ENCODE measurements around the gene NPLOC4. TPM values are rescaled to one million over a fixed set of nuclear protein-coding genes. Genes with fewer than 3 reads are reported as not detected.
A peak's percentile ranks its signal among the peaks of the same experiment; 100 is the strongest.

The NPLOC4 gene
- total and polyA plus RNA-seq, 8 donors: 50.5 to 122 (median 56.5) TPM

DNA sequence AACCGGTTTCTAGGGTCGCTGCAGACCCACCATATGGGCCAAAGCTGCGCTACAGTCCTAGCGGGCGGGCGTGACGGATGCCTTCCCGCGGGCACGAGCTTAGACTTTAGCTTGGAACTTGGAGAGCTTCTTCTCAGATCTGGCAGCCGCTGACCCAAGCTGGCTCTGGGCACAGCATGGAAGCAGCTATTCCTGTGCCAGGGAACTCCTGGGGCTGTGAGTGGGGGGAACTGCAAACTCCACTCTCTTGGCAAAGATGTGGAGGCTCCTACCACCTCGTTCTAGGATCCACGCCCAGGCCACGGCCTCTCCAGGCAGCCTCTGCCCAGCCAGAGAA is 93.6 kb downstream of the NPLOC4 start:
- DNase-seq (peak in 1 of 4 donors; percentile 41), ATAC-seq (no peak)
- Histone ChIP-seq H3K4me3 (no peak overlapping the region), H3K9me3 (no peaks in the 10 kb centered on the region), H3K27me3 (peaks cover 0 to 5% of the 10 kb centered on the region in 2 donors), H3K27ac (no peak overlapping the region), H3K36me3 (peaks cover 0 to 96% of the 10 kb centered on the region in 2 donors), H3K4me1 (no peaks in the 10 kb centered on the region)
- intact Hi-C loops (cut with DNase I): no loop called here
- TF ChIP-seq, protein P1, sequence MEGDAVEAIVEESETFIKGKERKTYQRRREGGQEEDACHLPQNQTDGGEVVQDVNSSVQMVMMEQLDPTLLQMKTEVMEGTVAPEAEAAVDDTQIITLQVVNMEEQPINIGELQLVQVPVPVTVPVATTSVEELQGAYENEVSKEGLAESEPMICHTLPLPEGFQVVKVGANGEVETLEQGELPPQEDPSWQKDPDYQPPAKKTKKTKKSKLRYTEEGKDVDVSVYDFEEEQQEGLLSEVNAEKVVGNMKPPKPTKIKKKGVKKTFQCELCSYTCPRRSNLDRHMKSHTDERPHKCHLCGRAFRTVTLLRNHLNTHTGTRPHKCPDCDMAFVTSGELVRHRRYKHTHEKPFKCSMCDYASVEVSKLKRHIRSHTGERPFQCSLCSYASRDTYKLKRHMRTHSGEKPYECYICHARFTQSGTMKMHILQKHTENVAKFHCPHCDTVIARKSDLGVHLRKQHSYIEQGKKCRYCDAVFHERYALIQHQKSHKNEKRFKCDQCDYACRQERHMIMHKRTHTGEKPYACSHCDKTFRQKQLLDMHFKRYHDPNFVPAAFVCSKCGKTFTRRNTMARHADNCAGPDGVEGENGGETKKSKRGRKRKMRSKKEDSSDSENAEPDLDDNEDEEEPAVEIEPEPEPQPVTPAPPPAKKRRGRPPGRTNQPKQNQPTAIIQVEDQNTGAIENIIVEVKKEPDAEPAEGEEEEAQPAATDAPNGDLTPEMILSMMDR (IDR thresholded peaks at IDR 0.05): no peak

DNA sequence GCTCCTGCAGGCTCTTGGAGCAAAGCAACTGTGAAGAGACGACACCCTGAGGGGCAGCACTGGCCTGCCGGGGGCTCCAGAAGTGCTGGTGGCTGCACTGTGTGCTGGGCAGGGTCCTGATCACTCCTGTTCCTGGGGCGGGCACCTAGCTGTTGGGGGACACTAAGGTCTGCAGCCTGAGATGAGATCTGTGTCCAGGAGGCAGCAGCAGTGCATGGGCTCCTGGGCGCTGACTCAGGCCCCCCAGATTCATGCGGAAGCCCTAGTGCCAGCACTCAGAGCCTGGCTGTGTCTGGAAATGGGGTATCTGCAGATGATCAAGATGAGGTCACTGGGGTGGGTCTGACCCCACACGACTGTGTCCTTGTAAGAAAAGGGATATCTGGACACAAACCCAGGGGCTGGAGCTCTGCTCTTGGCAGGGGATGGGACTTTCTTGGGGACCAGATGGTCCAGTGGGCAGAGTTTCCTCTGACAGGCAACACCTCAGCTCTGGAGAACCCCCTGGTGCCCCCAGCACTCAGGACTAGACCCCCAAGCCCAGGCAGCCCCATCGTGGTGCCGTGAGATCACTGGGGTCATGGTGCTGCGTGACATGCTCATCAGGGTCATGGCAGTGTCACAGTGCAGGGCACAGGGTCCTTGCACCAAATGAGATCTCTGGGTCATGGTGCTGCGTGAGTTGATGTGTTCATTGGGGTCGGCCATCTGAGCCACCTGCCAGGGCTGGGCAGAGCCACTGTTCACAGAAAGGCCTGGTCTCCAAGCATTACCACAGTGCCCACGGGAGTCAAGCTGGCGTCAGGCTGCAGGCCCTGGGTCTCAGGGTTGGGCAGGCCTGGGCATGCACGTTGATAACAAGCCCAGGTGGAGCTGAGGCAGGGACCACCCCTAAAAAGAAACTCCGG is 94.2 kb downstream of the NPLOC4 start:
- Histone ChIP-seq H3K4me3 (no peak overlapping the region), H3K4me1 (peaks cover 0 to 2% of the 10 kb centered on the region in 2 donors), H3K27ac (no peak overlapping the region), H3K27me3 (peaks cover 3 to 12% of the 10 kb centered on the region in 2 donors), H3K36me3 (peaks cover 0 to 96% of the 10 kb centered on the region in 2 donors), H3K9me3 (no peaks in the 10 kb centered on the region)
- ATAC-seq (no peak), DNase-seq (peak in 1 of 4 donors; percentile 49)
- intact Hi-C loops (cut with DNase I): no loop called here
- TF ChIP-seq, protein P1 (IDR thresholded peaks at IDR 0.05): no peak

DNA sequence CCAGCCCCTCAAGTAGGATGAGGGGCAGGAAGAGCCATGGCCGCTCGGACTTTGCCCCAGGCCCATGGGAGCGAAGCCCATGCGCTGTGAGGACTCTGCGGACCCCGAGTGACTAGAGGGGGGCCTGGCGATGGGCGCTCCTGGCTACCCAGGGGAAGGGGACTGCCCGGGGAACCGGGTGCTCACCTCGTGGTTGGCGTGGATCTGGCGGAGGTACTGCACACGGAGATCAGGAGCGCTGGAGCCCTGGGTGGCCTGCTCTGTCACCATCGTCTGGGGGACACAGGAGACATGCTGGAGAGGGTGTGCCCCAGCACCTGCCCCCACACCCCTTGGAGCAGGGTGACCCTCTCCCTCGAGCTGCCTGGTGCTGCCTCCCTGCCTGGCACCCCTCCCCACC is 95.8 kb downstream of the NPLOC4 start:
- Histone ChIP-seq H3K27ac (no peak overlapping the region), H3K4me3 (no peak overlapping the region), H3K4me1 (peaks cover 6 to 18% of the 10 kb centered on the region in 2 donors), H3K9me3 (no peaks in the 10 kb centered on the region), H3K27me3 (peaks cover 3 to 27% of the 10 kb centered on the region in 2 donors), H3K36me3 (peaks cover 0 to 80% of the 10 kb centered on the region in 2 donors)
- TF ChIP-seq, protein P1 (IDR thresholded peaks at IDR 0.05): no peak
- peak in 1 of 4 donors; percentile 76 for DNase-seq
- ATAC-seq: no peak
- intact Hi-C loops (cut with DNase I): no loop called here

DNA sequence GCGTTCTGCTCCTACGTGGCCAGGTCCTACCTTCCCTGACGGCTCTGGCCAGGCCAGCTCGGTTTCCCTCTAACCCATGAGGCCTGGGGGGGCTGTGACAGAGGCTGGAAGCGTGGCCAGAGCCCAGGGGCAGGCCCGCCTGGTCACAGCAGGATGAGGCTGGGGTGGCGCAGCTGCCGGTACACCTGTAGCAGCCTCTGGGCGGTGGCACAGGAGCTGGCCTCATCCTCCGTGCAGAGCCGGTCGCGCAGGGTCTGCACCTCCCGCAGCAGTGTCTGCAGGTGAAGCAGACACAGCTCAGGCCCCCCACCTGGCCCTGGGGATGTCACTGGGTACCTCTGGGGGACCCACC is 96.3 kb downstream of the NPLOC4 start:
- H3K27me3 ChIP-seq: peaks cover 3 to 32% of the 10 kb centered on the region in 2 donors
- no peaks in the 10 kb centered on the region for H3K9me3 ChIP-seq
- H3K4me1 ChIP-seq: peaks cover 6 to 19% of the 10 kb centered on the region in 2 donors
- no peak overlapping the region for H3K4me3 ChIP-seq
- ATAC-seq (no peak), DNase-seq (peak in 1 of 4 donors; percentile 62)
- intact Hi-C loops (cut with DNase I): no loop called here
- H3K27ac ChIP-seq: no peak overlapping the region
- TF ChIP-seq, protein P1 (IDR thresholded peaks at IDR 0.05): no peak
- H3K36me3 ChIP-seq: peaks cover 0 to 75% of the 10 kb centered on the region in 2 donors

DNA sequence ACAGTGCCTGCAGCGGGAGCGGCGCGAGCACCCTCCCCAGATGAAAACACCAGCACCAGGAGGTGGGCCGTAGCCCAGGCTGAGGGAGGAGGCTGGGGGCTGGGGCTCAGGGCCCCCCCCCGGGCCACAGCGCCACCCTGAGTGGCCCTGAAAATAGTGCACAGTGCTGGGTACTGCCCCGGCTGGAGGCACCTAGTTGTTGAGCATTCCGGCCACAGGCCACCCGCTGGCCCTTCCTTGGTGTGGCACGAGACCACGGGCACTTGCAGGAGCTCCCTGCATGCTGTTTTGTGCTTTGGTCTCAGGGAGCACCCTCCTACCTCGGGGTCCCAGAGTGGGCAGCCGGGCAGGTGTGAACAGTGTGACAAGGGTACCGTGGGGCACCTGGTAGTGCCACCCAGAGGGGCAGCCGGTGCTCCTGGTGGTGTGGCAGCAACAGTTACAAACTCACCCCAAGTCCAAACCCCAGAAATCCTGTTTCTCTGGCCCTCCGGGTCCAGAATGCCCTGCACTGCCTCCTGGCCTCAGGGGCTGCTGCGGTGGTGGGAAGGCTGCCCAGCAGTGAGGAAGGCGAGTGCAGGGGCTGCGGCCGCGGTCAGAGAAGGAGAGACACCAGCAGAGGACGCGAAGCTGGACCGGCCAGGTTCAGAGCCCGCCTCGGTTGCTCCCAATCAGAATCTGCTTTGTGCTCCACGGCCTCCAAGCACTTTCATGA is 96.8 kb downstream of the NPLOC4 start:
- TF ChIP-seq, protein P1 (IDR thresholded peaks at IDR 0.05): no peak
- peaks cover 6 to 19% of the 10 kb centered on the region in 2 donors for H3K4me1 ChIP-seq
- H3K36me3 ChIP-seq: peaks cover 0 to 70% of the 10 kb centered on the region in 2 donors
- no peak overlapping the region for H3K4me3 ChIP-seq
- H3K27ac ChIP-seq: no peak overlapping the region
- peaks cover 3 to 35% of the 10 kb centered on the region in 2 donors for H3K27me3 ChIP-seq
- intact Hi-C loops (cut with DNase I): no loop called here
- H3K9me3 ChIP-seq: no peaks in the 10 kb centered on the region
- peak in 1 of 4 donors; percentile 65 for DNase-seq
- ATAC-seq: no peak
